IPS-15b (cell line): ENCODE data around the gene ERBB4.

Source experiments
- H3K27me3 ChIP-seq: one replicate; pipeline ENCODE4 v1.6.1; 2013; ENCODE audit warnings: low read length; ENCODE audit not compliant: control insufficient read depth, insufficient read depth
- H3K36me3 ChIP-seq: one replicate; pipeline ENCODE4 v1.6.1; 2013; ENCODE audit warnings: low read length; ENCODE audit not compliant: control insufficient read depth, insufficient read depth
- H3K4me1 ChIP-seq: one replicate; pipeline ENCODE4 v1.6.1; 2013; ENCODE audit warnings: mild to moderate bottlenecking, low read length; ENCODE audit not compliant: control insufficient read depth, insufficient read depth
- H3K4me3 ChIP-seq: one replicate; pipeline ENCODE4 v1.5.1; 2013; ENCODE audit warnings: low read depth, low read length
- H3K9ac ChIP-seq: one replicate; pipeline ENCODE4 v1.6.1; 2013; ENCODE audit warnings: low read depth, mild to moderate bottlenecking, low read length
- H3K9me3 ChIP-seq: one replicate; pipeline ENCODE4 v1.6.1; 2013; ENCODE audit warnings: mild to moderate bottlenecking, low read length; ENCODE audit not compliant: control insufficient read depth, insufficient read depth

The ERBB4 gene

DNA sequence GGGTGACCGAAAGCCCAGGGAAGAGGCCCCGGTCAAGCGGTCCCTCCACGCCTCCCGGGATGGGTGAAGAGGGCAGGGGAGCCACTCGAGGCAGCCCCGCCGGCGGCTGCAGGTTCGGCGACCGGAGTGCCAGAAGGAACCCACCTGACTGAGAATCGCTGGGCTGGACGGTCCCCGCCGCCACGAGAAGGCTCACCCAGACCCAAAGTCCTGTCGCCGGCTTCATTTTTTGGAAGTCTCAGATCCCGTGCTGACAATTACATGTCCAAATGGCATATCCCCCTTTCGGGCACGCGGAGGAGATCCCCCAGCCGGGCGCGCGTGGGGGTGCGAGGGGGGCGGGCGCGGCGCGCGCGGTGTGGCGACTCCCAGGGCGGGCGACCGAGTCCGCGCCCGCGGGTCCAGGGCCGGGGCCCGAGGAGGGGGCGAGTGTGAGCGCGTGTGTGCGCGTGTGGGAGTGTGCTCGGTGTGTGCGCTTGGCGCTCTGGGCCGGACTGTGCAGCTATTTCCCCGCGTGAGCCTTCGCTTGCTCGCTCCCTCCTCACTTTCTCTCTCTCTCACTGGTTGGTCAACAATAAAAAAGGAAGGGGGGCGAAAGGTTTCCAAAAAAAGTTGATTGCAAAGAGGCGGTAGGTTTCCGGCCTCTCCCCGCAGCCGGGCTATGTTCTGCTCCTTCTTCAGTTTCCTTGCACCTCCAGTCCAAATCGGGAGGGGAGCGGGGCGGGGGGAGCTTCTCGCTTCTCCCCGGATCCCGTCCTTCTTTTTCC, at the start of gene ERBB4:
Gene ERBB4 (minus strand): TSS at position 498 of the 767 bp plus-strand sequence. CDS start 272 bp downstream, at position 226.
- H3K36me3 ChIP-seq = no peaks in the 10 kb centered on the region
- peaks cover 8% of the 10 kb centered on the region for H3K4me1 ChIP-seq
- peak within 1 kb of the TSS; percentile 74 for H3K4me3 ChIP-seq
- H3K27me3 ChIP-seq = peaks cover 62% of the 10 kb centered on the region
- no peak within 1 kb of the TSS for H3K9ac ChIP-seq
- H3K9me3 ChIP-seq = no peaks in the 10 kb centered on the region

DNA sequence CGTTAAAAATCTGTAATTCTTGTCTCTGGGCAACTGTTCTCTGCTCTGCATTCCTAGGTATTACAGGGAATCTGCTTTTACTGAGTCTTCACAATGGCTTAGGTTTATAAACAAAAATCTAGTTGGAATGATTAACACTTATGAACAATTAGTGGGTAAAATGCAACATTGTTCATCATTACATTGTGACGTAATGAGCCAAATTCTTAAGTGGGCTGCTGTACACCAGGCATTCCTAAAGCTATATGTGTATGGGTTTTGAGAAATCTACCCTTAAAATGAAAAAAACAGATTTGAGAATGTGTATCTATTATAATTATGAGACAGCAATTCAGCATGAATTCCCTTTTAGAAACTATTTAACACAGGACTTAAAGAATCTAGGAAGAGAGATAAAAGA, 41.5 kb upstream of the ERBB4 start:
- H3K27me3 ChIP-seq = no peaks in the 10 kb centered on the region
- no peak overlapping the region for H3K4me3 ChIP-seq
- no peaks in the 10 kb centered on the region for H3K9me3 ChIP-seq
- H3K9ac ChIP-seq = no peak overlapping the region
- H3K4me1 ChIP-seq = no peaks in the 10 kb centered on the region
- no peaks in the 10 kb centered on the region for H3K36me3 ChIP-seq

DNA sequence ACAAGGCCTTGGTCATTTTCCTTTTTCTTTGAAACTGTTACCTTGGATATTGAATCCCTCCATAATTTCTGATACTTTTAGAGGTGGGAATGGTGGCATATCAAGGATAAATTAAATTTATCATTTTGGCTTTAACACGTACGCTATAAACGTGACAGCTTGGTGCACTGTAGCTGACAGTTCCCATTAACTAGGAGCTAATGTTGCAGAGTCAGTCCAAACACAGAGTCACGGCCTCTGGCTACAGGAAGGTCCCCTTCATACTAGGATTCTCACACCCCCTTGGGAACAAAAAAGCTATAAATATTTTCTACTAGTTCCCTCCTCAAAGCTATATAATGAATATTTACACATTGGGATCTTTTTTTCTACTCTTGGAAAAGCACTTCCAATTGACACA, 17.7 kb upstream of the ERBB4 start:
- H3K9me3 ChIP-seq = no peaks in the 10 kb centered on the region
- H3K9ac ChIP-seq = no peak overlapping the region
- no peaks in the 10 kb centered on the region for H3K4me1 ChIP-seq
- H3K36me3 ChIP-seq = no peaks in the 10 kb centered on the region
- no peaks in the 10 kb centered on the region for H3K27me3 ChIP-seq
- H3K4me3 ChIP-seq = no peak overlapping the region

DNA sequence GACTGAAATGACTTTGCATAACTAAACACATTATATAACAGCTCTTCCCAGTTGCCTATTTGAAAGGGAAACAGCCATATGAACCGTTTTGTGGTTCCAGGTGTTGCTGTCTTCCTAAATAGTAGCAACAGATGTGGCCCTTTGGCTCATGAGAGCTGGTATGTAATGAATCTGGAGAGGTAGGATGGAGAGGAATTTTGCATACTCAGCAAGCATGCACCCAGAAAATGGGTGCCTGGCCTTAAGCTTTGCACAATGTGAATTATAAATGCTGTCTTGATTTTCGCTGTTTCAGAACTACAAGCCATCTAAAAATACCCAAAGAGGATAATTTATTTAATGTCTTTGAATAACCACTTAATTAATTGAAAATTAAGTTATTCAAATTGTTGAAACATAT, 15.6 kb upstream of the ERBB4 start:
- no peaks in the 10 kb centered on the region for H3K27me3 ChIP-seq
- H3K4me3 ChIP-seq = no peak overlapping the region
- H3K9ac ChIP-seq = no peak overlapping the region
- H3K9me3 ChIP-seq = no peaks in the 10 kb centered on the region
- H3K36me3 ChIP-seq = no peaks in the 10 kb centered on the region
- peaks cover 3% of the 10 kb centered on the region for H3K4me1 ChIP-seq

DNA sequence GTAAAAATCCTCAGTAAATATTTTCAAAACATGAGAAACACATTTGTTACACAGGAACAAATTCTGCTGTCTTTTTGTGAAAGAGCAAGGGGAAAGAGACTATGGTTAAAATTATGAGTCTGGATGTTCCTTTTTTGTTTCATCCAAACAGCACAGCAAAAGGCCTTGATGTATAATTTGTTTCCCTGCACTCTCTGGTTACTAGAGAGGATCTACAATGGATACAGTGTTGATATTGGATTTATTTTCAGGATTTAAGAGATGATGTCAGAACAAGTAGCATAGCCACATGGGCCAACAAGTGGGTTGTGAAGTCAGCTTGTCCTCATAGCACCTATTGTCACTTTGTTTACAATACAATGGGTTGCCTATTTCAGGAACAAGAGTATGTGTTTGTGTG, 11.3 kb upstream of the ERBB4 start:
- Histone ChIP-seq H3K4me3 (no peak overlapping the region), H3K9me3 (no peaks in the 10 kb centered on the region), H3K36me3 (no peaks in the 10 kb centered on the region), H3K9ac (no peak overlapping the region), H3K27me3 (no peaks in the 10 kb centered on the region), H3K4me1 (peaks cover 3% of the 10 kb centered on the region)

DNA sequence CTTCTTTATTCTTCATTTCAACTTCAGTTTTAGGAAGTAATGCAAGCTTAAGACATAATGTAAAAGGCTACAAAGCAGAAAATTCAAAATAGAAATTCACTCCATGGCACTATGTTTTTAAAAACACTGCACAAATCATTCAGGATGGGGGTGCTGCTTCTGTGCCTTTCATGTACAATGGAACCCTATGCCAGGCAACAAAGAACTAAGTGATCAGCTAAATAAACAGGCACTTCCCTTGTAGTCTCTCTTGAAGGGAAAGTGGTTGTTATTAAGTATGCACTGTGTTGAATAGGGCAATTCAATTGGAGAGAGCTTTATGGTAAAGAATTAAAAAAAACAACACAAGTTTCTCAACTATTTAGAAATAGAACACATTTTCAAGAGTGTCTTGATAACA, 10.9 kb upstream of the ERBB4 start:
- no peaks in the 10 kb centered on the region for H3K27me3 ChIP-seq
- H3K4me3 ChIP-seq = no peak overlapping the region
- H3K4me1 ChIP-seq = peaks cover 3% of the 10 kb centered on the region
- no peaks in the 10 kb centered on the region for H3K9me3 ChIP-seq
- no peak overlapping the region for H3K9ac ChIP-seq
- no peaks in the 10 kb centered on the region for H3K36me3 ChIP-seq

DNA sequence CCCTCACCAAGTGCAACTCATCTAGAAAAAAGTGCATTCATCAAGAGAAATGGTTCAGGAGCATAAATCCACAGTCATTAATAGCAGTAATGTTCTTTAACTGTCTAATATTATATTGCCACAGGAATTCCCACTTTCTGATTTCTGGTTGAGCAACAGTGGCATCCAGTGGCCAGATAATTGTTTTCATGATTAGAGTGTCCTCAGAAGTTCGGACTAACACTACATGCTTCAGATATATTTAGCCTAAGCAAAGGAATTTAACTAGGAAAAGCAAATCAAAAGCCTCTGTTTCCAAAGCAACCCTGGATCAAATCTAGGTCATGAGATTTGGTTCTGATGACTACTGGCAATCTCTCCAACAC, 9.8 kb upstream of the ERBB4 start:
- Histone ChIP-seq H3K9ac (no peak overlapping the region), H3K9me3 (no peaks in the 10 kb centered on the region), H3K4me1 (peaks cover 3% of the 10 kb centered on the region), H3K4me3 (no peak overlapping the region), H3K36me3 (no peaks in the 10 kb centered on the region), H3K27me3 (no peaks in the 10 kb centered on the region)

DNA sequence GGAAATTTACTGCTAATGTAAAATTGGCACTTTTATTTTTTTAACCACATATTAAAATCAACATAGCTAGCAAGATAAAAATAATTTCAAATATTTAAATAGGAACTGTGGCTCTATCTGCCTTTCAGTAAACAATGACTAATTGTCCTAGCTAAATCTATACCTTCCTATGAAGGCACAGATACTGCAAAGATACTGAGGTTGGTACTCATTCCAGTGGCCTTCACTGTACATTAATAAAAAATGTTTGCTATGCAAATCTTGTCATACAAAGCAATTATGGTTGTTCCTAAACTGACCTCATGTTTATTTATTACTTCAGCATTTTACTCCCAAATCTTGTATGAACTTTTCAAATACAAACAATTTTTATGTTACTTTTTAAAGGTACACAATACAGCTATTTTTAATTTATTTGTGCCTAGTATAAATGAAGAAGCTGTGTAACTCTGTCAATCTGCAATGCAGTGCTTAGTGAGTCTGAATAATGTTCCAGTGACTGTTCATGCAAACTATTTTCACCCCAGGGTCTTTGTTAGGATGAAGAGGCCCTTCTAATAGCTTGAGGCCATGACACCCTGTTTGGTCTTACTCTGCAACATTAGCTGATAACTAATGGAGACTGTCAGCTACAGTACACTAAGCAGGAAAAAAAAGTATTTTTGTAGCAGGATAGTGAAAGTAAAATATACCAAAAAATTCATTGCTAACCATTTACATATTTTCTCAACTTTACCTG, 9.3 kb upstream of the ERBB4 start:
- H3K27me3 ChIP-seq = no peaks in the 10 kb centered on the region
- no peak overlapping the region for H3K4me3 ChIP-seq
- H3K9ac ChIP-seq = no peak overlapping the region
- no peaks in the 10 kb centered on the region for H3K36me3 ChIP-seq
- H3K9me3 ChIP-seq = no peaks in the 10 kb centered on the region
- H3K4me1 ChIP-seq = peaks cover 3% of the 10 kb centered on the region

DNA sequence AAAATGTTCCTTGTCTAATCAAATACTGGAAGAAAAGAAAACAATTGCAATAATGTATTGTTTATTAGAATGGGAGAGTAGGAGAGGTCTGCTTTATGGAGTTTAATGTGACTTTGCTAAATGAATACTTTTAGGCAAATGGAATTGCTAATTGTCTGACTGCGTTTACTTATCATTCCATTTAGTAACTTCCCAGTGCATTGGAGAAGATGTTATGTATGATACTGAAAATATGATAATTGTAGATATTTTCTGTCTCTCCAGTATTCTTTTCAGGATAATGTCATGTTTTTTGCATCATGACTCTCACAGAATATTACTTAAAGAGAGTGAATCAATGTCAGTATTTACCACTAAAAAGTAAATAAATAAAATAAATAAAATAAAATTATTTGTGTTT, 8.1 kb upstream of the ERBB4 start:
- no peaks in the 10 kb centered on the region for H3K36me3 ChIP-seq
- peaks cover 3% of the 10 kb centered on the region for H3K4me1 ChIP-seq
- peaks cover 2% of the 10 kb centered on the region for H3K27me3 ChIP-seq
- no peaks in the 10 kb centered on the region for H3K9me3 ChIP-seq
- no peak overlapping the region for H3K4me3 ChIP-seq
- H3K9ac ChIP-seq = no peak overlapping the region

DNA sequence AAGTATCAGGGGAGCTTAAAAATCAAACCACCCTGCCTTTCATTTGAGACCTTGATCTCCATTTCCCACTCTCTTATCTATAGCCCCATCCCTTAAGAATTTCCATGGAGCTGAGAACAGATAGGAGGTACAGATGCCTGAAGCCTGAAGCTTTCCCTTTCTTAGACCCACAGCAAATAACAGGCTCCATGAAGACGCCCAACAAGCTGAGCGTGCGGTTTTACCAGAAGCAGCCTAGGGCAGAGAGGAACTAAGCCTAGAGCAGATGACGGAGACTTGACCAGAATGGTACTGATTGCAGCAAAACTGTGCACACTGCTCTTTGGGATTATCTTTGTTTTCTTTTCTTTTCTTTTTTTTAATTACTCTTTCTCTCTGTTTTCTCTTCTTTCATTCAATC, 1.7 kb upstream of the ERBB4 start:
- Histone ChIP-seq H3K36me3 (no peaks in the 10 kb centered on the region), H3K27me3 (peaks cover 45% of the 10 kb centered on the region), H3K4me1 (peaks cover 8% of the 10 kb centered on the region)

DNA sequence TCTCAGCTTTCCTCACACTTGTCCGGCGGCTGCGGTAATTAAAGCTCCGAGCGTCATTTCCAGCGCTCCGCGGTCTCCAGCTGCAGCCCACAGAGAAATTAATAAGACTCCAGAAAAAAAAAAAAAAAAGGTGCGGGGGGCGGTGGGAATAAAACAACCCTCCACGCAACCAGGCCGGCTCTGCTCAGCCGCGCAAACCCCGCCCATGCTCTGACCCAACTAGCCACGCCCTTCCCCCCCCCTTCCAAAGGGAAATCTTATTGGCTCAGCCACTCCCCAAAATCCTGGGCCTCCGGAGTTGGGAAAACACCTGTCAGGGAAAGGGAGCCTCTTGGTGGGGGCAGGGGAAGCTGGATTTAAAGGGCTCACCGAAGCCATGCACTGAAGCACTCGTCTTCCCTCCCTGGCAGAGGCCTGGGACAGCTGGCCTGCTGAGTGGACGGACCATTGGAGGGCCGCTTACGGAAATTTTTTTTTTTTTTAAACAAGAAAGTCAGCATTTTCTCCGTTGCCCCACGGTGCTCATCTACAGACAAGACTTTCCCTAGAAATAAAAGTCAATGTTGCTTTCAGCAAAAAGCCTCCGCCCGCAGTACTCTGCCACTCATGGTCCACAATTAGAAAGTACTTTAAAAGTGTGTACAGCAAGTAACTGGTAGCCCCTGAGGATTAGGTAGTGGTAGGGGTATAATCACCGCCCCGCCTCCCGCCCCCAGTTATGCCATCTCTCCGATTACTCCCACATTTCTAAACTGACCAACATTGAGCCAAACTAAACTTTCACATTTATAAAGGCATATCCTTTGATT, 674 bp upstream of the ERBB4 start:
- Histone ChIP-seq H3K9ac (no peak overlapping the region), H3K4me1 (peaks cover 8% of the 10 kb centered on the region), H3K27me3 (peaks cover 55% of the 10 kb centered on the region), H3K36me3 (no peaks in the 10 kb centered on the region), H3K9me3 (no peaks in the 10 kb centered on the region), H3K4me3 (peak overlapping the region; percentile 74)

More for the DNA sequence above, 1.7 kb upstream of the ERBB4 start:
- Histone ChIP-seq H3K4me3 (no peak overlapping the region), H3K9ac (no peak overlapping the region), H3K9me3 (no peaks in the 10 kb centered on the region)
